Stimulated activated naive CD4-positive, alpha-beta T cell (primary cell): ENCODE measurements around the gene IQGAP1.

Source experiments
- DNase-seq, 6 experiments: peaks; one replicate each; lab custom pipeline; 2025; lab: John Stamatoyannopoulos, UW

Gene IQGAP1

GRCh38 chr15:90531147-90531546, 143.1 kb downstream of the IQGAP1 start:
- no peak for DNase-seq

- DNase-seq, result no peak
These were observed 147.2 kb downstream of the IQGAP1 start for GRCh38 chr15:90535254-90535653.

- peak; percentile 36 to 80 (median 64) for DNase-seq
These were observed 151.7 kb downstream of the IQGAP1 start for GRCh38 chr15:90539789-90540188.

- DNase-seq, result no peak
These were observed 152.7 kb downstream of the IQGAP1 start for GRCh38 chr15:90540768-90541167.

- no peak for DNase-seq
These were observed 157.1 kb downstream of the IQGAP1 start for GRCh38 chr15:90545095-90545494.

- peak in 1 of 6 experiments; percentile 14 for DNase-seq
These were observed 159.5 kb downstream of the IQGAP1 start for GRCh38 chr15:90547540-90547939.

- no peak for DNase-seq
These were observed 162.9 kb downstream of the IQGAP1 start for GRCh38 chr15:90550919-90551318.
